HG03439 (cell line): ENCODE measurements around the gene KIF3A.

Experiments used
- ATAC-seq: cut with Tn5 transposase; IDR thresholded peaks from one replicate; pipeline ENCODE4 v1.9.1; 2021; ENCODE audit warnings: mild to moderate bottlenecking, moderate library complexity; ENCODE audit not compliant: unreplicated experiment

Gene KIF3A

GRCh38 chr5:132736853-132737833, at the start of gene KIF3A:
Gene KIF3A (minus strand): TSS chr5:132737546. CDS start chr5:132737419, 127 bp downstream.
- peak; percentile 90 for ATAC-seq

GRCh38 chr5:132787076-132787475, 49.7 kb upstream of the KIF3A start:
- ATAC-seq = no peak

GRCh38 chr5:132785864-132786263, 48.5 kb upstream of the KIF3A start:
- no peak for ATAC-seq

- ATAC-seq = no peak
Measured at GRCh38 chr5:132785365-132785764, 48.0 kb upstream of the KIF3A start.

GRCh38 chr5:132782101-132782500, 44.8 kb upstream of the KIF3A start:
- no peak for ATAC-seq

- no peak for ATAC-seq
Measured at GRCh38 chr5:132781029-132781428, 43.7 kb upstream of the KIF3A start.

- ATAC-seq = no peak
Measured at GRCh38 chr5:132780577-132780976, 43.2 kb upstream of the KIF3A start.

GRCh38 chr5:132779961-132780360, 42.6 kb upstream of the KIF3A start:
- ATAC-seq = no peak

GRCh38 chr5:132778856-132779255, 41.5 kb upstream of the KIF3A start:
- ATAC-seq = no peak

- no peak for ATAC-seq
Measured at GRCh38 chr5:132778129-132778528, 40.8 kb upstream of the KIF3A start.

- ATAC-seq = peak; percentile 56
Measured at GRCh38 chr5:132777209-132778069, 40.1 kb upstream of the KIF3A start, which contains the start of gene SEPTIN8. Gene SEPTIN8 (minus strand): TSS chr5:132777239. CDS start chr5:132777137, 102 bp downstream.

GRCh38 chr5:132776938-132777208, 39.5 kb upstream of the KIF3A start:
- ATAC-seq = peak; percentile 30

- ATAC-seq = no peak
Measured at GRCh38 chr5:132776131-132776937, 39.0 kb upstream of the KIF3A start.

- no peak for ATAC-seq
Measured at GRCh38 chr5:132775476-132775961, 38.2 kb upstream of the KIF3A start.

GRCh38 chr5:132774896-132775295, 37.5 kb upstream of the KIF3A start:
- no peak for ATAC-seq

- ATAC-seq = no peak
Measured at GRCh38 chr5:132774406-132774805, 37.1 kb upstream of the KIF3A start.

GRCh38 chr5:132773601-132774355, 36.4 kb upstream of the KIF3A start:
- no peak for ATAC-seq

GRCh38 chr5:132773114-132773513, 35.8 kb upstream of the KIF3A start:
- no peak for ATAC-seq

GRCh38 chr5:132772291-132773070, 35.1 kb upstream of the KIF3A start:
- no peak for ATAC-seq
